ENCODE results near the gene PTPRT. TPM values are rescaled to one million over a fixed set of nuclear protein-coding genes. Genes with fewer than 3 reads are reported as not detected.

The PTPRT gene
- polyA plus RNA-seq, 1 of the 3 experiments (the other 2 are of a cell fraction): not detected

DNA sequence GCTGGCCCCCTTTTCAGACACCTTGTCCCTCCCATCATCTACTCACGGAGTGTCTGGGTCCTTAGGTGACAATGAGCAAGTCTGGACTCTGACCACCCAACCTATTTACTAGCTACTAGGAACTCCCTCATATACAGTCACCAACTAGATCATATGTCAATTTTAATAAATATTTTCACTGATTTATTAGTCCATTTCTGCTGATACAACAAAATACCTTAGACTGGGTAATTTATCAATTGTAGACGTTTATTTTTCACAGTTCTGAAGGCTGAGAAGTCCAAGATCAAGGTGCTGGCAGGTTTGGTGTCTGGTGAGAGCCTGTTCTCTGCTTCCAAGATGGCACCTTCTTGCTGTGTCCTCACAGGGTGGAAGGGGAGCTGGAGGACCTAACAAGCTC is 229.7 kb downstream of the PTPRT start:
- Histone ChIP-seq H3K9me2 (no peaks in the 10 kb centered on the region), H3K36me3 (replicated peaks in 1 of 2; ENCODE audit: control insufficient read depth in 1 of 2, insufficient read depth in 2 of 2, low read length in 1 of 2) (no peaks in the 10 kb centered on the region), H3K79me2 (ENCODE audit: insufficient read depth) (no peaks in the 10 kb centered on the region), H3K27me3 (ENCODE audit: insufficient read depth) (no peaks in the 10 kb centered on the region), H3K9ac (no peak overlapping the region), H3K27ac (ENCODE audit: low read depth in 2 of 2, low read length in 1 of 2) (no peak overlapping the region), H3K4me2 (no peak overlapping the region), H4K20me1 (ENCODE audit: insufficient read depth) (no peaks in the 10 kb centered on the region), H3K9me3 (no peaks in the 10 kb centered on the region), H2AFZ (ENCODE audit: low read depth) (no peak overlapping the region), H3K4me1 (ENCODE audit: control insufficient read depth in 1 of 2, insufficient read depth in 2 of 2, low read depth in 1 of 2, low read length in 1 of 2) (no peaks in the 10 kb centered on the region), H3F3A (replicated peaks; ENCODE audit: insufficient read depth) (no peaks in the 10 kb centered on the region), H3K4me3 (ENCODE audit: low read depth in 2 of 2, low read length in 1 of 2) (no peak overlapping the region)
- POLR2A ChIA-PET: no interaction called here
- CTCF ChIA-PET: no interaction called here
- 0% methylated on average over 2 of the region's 2 CpGs for WGBS (ENCODE audit: low lambda C conversion rate)
- TF ChIP-seq SMC3 (IDR thresholded peaks at IDR 0.05; ENCODE audit: low read depth, low read length): no peak
- TF ChIP-seq TAF1 (IDR thresholded peaks at IDR 0.05; ENCODE audit: borderline replicate concordance, low read depth, low read length): no peak
- no peak for DNase-seq

DNA sequence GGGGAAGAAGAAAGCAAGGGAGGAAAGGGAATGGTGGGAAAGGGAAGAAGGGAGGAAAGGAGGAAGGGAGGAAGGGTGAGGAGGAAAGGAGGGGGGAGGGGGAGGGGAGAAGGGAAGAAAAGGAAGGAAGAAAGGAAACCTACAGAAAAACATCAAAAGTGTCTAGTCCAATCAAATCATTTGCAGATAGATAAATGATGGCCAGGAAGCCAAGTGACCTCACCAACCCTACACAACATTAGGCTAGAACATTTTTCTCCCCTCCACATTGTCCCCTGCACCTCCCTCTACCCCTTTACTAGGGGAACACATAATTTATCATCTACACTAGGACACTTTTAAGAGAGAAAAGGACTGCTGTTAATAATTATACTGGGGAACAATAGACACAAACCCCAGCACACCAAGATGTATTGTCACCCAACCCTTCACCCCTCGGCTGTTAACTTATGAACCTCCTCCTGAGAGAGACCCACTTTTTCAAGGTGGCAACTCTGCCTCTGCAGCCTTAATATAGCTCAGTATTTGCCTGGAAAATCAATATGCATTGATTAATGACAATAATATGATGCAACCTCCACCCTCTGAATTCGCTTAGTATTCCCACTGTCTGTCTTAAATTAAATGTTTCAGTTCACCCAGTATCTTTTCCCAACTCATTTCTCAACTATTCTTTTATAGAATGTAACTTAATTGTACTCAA is 231.2 kb downstream of the PTPRT start:
- Histone ChIP-seq H3K4me3 (ENCODE audit: low read depth in 2 of 2, low read length in 1 of 2) (no peak overlapping the region), H2AFZ (ENCODE audit: low read depth) (no peak overlapping the region), H3K27ac (ENCODE audit: low read depth in 2 of 2, low read length in 1 of 2) (no peak overlapping the region), H3K27me3 (ENCODE audit: insufficient read depth) (no peaks in the 10 kb centered on the region), H3K9me2 (no peaks in the 10 kb centered on the region), H3K36me3 (replicated peaks in 1 of 2; ENCODE audit: control insufficient read depth in 1 of 2, insufficient read depth in 2 of 2, low read length in 1 of 2) (no peaks in the 10 kb centered on the region), H3K4me1 (ENCODE audit: control insufficient read depth in 1 of 2, insufficient read depth in 2 of 2, low read depth in 1 of 2, low read length in 1 of 2) (no peaks in the 10 kb centered on the region), H3K79me2 (ENCODE audit: insufficient read depth) (no peaks in the 10 kb centered on the region), H3K9me3 (no peaks in the 10 kb centered on the region), H4K20me1 (ENCODE audit: insufficient read depth) (no peaks in the 10 kb centered on the region), H3K4me2 (no peak overlapping the region), H3F3A (replicated peaks; ENCODE audit: insufficient read depth) (no peaks in the 10 kb centered on the region), H3K9ac (no peak overlapping the region)
- 16% methylated on average over 2 of the region's 2 CpGs for WGBS (ENCODE audit: low lambda C conversion rate)
- TF ChIP-seq ZBTB33 (IDR thresholded peaks at IDR 0.05; ENCODE audit: borderline replicate concordance, low read depth) (no peak), EZH2phosphoT487 (IDR thresholded peaks at IDR 0.05; ENCODE audit: borderline replicate concordance, low read depth) (no peak), RFX5 (IDR thresholded peaks at IDR 0.05; ENCODE audit: low read length) (no peak), ELF1 (IDR thresholded peaks at IDR 0.05) (no peak), REST (IDR thresholded peaks at IDR 0.05; ENCODE audit: low read depth, low read length) (no peak), TCF12 (IDR thresholded peaks at IDR 0.05) (no peak), CTCF (IDR thresholded peaks at IDR 0.05) (no peak), FOSL2 (IDR thresholded peaks at IDR 0.05; ENCODE audit: borderline replicate concordance, low read depth) (no peak), RCOR1 (IDR thresholded peaks at IDR 0.05; ENCODE audit: low read length) (no peak), POLR2AphosphoS5 (IDR thresholded peaks at IDR 0.05; ENCODE audit: low read depth, low read length) (no peak), SIN3A (IDR thresholded peaks at IDR 0.05; ENCODE audit: borderline replicate concordance, low read depth, low read length) (no peak), MEF2A (IDR thresholded peaks at IDR 0.05; ENCODE audit: borderline replicate concordance, low read depth) (no peak), TAF1 (IDR thresholded peaks at IDR 0.05; ENCODE audit: borderline replicate concordance, low read depth, low read length) (no peak)
- TF ChIP-seq, protein P1, sequence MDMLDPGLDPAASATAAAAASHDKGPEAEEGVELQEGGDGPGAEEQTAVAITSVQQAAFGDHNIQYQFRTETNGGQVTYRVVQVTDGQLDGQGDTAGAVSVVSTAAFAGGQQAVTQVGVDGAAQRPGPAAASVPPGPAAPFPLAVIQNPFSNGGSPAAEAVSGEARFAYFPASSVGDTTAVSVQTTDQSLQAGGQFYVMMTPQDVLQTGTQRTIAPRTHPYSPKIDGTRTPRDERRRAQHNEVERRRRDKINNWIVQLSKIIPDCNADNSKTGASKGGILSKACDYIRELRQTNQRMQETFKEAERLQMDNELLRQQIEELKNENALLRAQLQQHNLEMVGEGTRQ (IDR thresholded peaks at IDR 0.05; ENCODE audit: borderline replicate concordance, low read depth, low read length): no peak
- no peak for DNase-seq
- POLR2A ChIA-PET: no interaction called here
- CTCF ChIA-PET: interaction anchor here (1.2 kb wide), 1 partner anchor 9 kb away, joined by 3 read pairs; no protein-coding TSS in a partner anchor

All from SK-N-SH (cell line).